ENCODE data around the gene ZSWIM7. TPM values are rescaled to one million over a fixed set of nuclear protein-coding genes. Genes with fewer than 3 reads are reported as not detected.

Gene ZSWIM7
- total and polyA plus RNA-seq, 4 experiments from 2014 or later: 30.2 to 66.5 (median 43.9) TPM

- H3K27ac Mint-ChIP-seq: no peak overlapping the region
- no peaks in the 10 kb centered on the region for H3K36me3 Mint-ChIP-seq
- Histone ChIP-seq H3K4me1 (ENCODE audit: insufficient read depth, low read length) (no peaks in the 10 kb centered on the region), H3K9me3 (ENCODE audit: control insufficient read depth in 1 of 2, low read length in 2 of 2) (no peaks in the 10 kb centered on the region), H3K27me3 (ENCODE audit: insufficient read depth, low read length) (no peaks in the 10 kb centered on the region), H3K27ac (ENCODE audit: low read depth, low read length) (no peak overlapping the region), H3K4me3 (ENCODE audit: low read length in 2 of 2) (no peak overlapping the region), H3K36me3 (ENCODE audit: insufficient read depth, low read length) (no peaks in the 10 kb centered on the region)
- ChIA-PET CTCF (ENCODE audit: partially characterized antibody) (interaction anchor here (1.3 kb wide), 1 partner anchor 9 kb away, joined by 3 read pairs; no protein-coding TSS in a partner anchor), POLR2A (ENCODE audit: partially characterized antibody) (no interaction called here)
- no peaks in the 10 kb centered on the region for H3K4me1 Mint-ChIP-seq
- no peak for DNase-seq
- intact Hi-C loops (cut with micrococcal nuclease): no loop called here
- peaks cover 3 to 5% of the 10 kb centered on the region in 2 donors for H3K27me3 Mint-ChIP-seq
- no peak overlapping the region for H3K4me3 Mint-ChIP-seq
- H3K9me3 Mint-ChIP-seq: no peaks in the 10 kb centered on the region
Observed at GRCh38 chr17:15934866-15935265, 64.6 kb downstream of the ZSWIM7 start.

DNA sequence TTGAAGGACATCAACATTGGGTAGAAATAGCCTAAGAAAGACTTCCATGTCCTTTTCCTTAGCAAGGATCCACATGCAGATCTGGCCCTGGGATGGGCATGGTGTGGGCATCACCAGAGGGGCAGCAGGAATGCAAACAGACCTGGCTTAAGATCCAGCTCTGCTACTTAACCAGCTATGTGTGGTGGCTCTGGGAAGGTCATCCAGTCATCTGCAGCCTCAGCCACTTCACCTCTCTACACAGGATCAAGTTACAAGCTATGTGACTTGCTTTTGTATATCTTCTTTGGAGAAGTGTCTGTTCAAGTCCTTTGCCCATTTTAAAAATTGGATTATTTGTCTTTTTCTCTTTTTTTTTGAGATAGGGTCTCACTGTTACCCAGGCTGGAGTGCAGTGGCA is 68.1 kb downstream of the ZSWIM7 start:
- Mint-ChIP-seq H3K36me3 (no peaks in the 10 kb centered on the region), H3K4me3 (no peak overlapping the region), H3K9me3 (no peaks in the 10 kb centered on the region), H3K27me3 (peaks cover 12 to 18% of the 10 kb centered on the region in 2 donors), H3K27ac (no peak overlapping the region), H3K4me1 (no peaks in the 10 kb centered on the region)
- no peaks in the 10 kb centered on the region for H3K9me3 ChIP-seq (ENCODE audit: control insufficient read depth in 1 of 2, low read length in 2 of 2)
- no peaks in the 10 kb centered on the region for H3K4me1 ChIP-seq (ENCODE audit: insufficient read depth, low read length)
- DNase-seq: no peak
- CTCF ChIA-PET (ENCODE audit: partially characterized antibody): no interaction called here
- no peaks in the 10 kb centered on the region for H3K27me3 ChIP-seq (ENCODE audit: insufficient read depth, low read length)
- POLR2A ChIA-PET (ENCODE audit: partially characterized antibody): no interaction called here
- no peaks in the 10 kb centered on the region for H3K36me3 ChIP-seq (ENCODE audit: insufficient read depth, low read length)
- H3K27ac ChIP-seq (ENCODE audit: low read depth, low read length): no peak overlapping the region
- intact Hi-C loops (cut with micrococcal nuclease): no loop called here
- no peak overlapping the region for H3K4me3 ChIP-seq (ENCODE audit: low read length in 2 of 2)

GRCh38 chr17:15930426-15930825 is 69.1 kb downstream of the ZSWIM7 start:
- Histone ChIP-seq H3K27me3 (ENCODE audit: insufficient read depth, low read length) (no peaks in the 10 kb centered on the region), H3K36me3 (ENCODE audit: insufficient read depth, low read length) (no peaks in the 10 kb centered on the region), H3K9me3 (ENCODE audit: control insufficient read depth in 1 of 2, low read length in 2 of 2) (no peaks in the 10 kb centered on the region), H3K4me3 (ENCODE audit: low read length in 2 of 2) (no peak overlapping the region), H3K4me1 (ENCODE audit: insufficient read depth, low read length) (no peaks in the 10 kb centered on the region), H3K27ac (ENCODE audit: low read depth, low read length) (no peak overlapping the region)
- peaks cover 15 to 22% of the 10 kb centered on the region in 2 donors for H3K27me3 Mint-ChIP-seq
- no peaks in the 10 kb centered on the region for H3K36me3 Mint-ChIP-seq
- no peak overlapping the region for H3K27ac Mint-ChIP-seq
- H3K4me3 Mint-ChIP-seq: no peak overlapping the region
- intact Hi-C loops (cut with micrococcal nuclease): no loop called here
- DNase-seq: no peak
- H3K9me3 Mint-ChIP-seq: no peaks in the 10 kb centered on the region
- H3K4me1 Mint-ChIP-seq: peaks cover 0 to 2% (median 0%) of the 10 kb centered on the region in 4 donors
- POLR2A ChIA-PET (ENCODE audit: partially characterized antibody): no interaction called here
- CTCF ChIA-PET (ENCODE audit: partially characterized antibody): no interaction called here

DNA sequence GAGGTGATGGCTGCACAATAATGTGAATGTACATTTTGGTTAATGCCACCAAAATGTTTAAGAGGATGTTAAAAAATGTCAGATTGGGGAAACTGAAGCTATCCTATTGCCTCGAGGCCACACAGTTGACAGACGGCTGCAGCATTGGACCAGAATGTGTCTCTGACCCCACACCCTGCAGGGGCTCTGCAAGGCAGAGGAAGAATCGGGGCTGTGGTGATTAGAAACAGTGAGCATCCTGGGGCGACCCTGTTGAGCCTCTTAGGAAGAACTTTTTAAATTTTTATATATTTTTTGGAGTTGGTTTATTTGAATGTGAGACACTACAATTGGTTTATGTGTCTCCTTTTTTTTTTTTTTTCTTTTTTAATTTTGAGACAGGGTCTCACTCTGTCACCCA is 69.6 kb downstream of the ZSWIM7 start:
- intact Hi-C loops (cut with micrococcal nuclease): no loop called here
- no peaks in the 10 kb centered on the region for H3K36me3 ChIP-seq (ENCODE audit: insufficient read depth, low read length)
- H3K27me3 ChIP-seq (ENCODE audit: insufficient read depth, low read length): no peaks in the 10 kb centered on the region
- ChIA-PET POLR2A (ENCODE audit: partially characterized antibody) (no interaction called here), CTCF (ENCODE audit: partially characterized antibody) (no interaction called here)
- Mint-ChIP-seq H3K4me1 (peaks cover 0 to 2% (median 0%) of the 10 kb centered on the region in 4 donors), H3K36me3 (no peaks in the 10 kb centered on the region), H3K27me3 (peaks cover 15 to 22% of the 10 kb centered on the region in 2 donors), H3K9me3 (no peaks in the 10 kb centered on the region), H3K4me3 (no peak overlapping the region), H3K27ac (no peak overlapping the region)
- no peak overlapping the region for H3K4me3 ChIP-seq (ENCODE audit: low read length in 2 of 2)
- H3K9me3 ChIP-seq (ENCODE audit: control insufficient read depth in 1 of 2, low read length in 2 of 2): no peaks in the 10 kb centered on the region
- DNase-seq: no peak
- H3K4me1 ChIP-seq (ENCODE audit: insufficient read depth, low read length): no peaks in the 10 kb centered on the region
- no peak overlapping the region for H3K27ac ChIP-seq (ENCODE audit: low read depth, low read length)

DNA sequence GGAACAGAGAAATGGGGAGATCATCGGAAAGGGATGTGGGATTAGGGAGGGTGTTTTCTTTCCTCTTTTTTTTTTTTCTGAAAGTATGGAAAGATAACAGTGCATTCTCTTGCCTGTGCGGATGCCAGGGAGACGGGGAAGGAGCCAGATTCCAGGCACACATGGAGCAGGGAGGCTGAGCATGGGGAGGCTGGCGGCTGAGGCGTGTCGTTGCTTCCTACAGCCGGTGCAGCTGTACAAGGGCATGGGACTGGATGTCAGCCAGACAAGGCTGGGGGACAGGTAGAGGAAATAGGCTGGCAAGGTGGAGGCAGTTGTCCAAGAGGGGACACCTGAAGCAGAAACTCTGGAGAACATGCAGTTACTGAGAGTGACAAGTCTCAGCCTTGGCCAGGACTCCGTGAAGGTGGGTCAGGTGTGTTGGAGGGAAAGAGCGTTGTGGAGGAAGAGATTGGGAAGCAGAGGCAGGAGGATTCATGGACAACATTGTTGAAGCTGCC is 71.2 kb downstream of the ZSWIM7 start:
- intact Hi-C loops (cut with micrococcal nuclease): no loop called here
- no peak for DNase-seq
- Histone ChIP-seq H3K36me3 (ENCODE audit: insufficient read depth, low read length) (no peaks in the 10 kb centered on the region), H3K4me3 (ENCODE audit: low read length in 2 of 2) (no peak overlapping the region), H3K4me1 (ENCODE audit: insufficient read depth, low read length) (no peaks in the 10 kb centered on the region), H3K27me3 (ENCODE audit: insufficient read depth, low read length) (no peaks in the 10 kb centered on the region), H3K27ac (ENCODE audit: low read depth, low read length) (no peak overlapping the region), H3K9me3 (ENCODE audit: control insufficient read depth in 1 of 2, low read length in 2 of 2) (no peaks in the 10 kb centered on the region)
- H3K4me3 Mint-ChIP-seq: no peak overlapping the region
- H3K36me3 Mint-ChIP-seq: no peaks in the 10 kb centered on the region
- H3K4me1 Mint-ChIP-seq: peaks cover 0 to 2% (median 0%) of the 10 kb centered on the region in 4 donors
- peaks cover 15 to 22% of the 10 kb centered on the region in 2 donors for H3K27me3 Mint-ChIP-seq
- CTCF ChIA-PET (ENCODE audit: partially characterized antibody): no interaction called here
- H3K9me3 Mint-ChIP-seq: no peaks in the 10 kb centered on the region
- no peak overlapping the region for H3K27ac Mint-ChIP-seq
- POLR2A ChIA-PET (ENCODE audit: partially characterized antibody): no interaction called here

Other genes starting within 250 kb of the ZSWIM7 start
- gene ADORA2B, start 54.6 kb downstream of the ZSWIM7 start, total RNA-seq: under 1 TPM; 0.23 to 0.25 TPM
- gene ADORA2B, start 54.6 kb downstream of the ZSWIM7 start, polyA plus RNA-seq: 1 to 10 TPM in 1 of 2 donors, under 1 TPM in 1; 0.57 to 1.8 TPM
- 10 to 100 TPM; 34.1 to 36.3 TPM for gene TTC19, start 120 bp upstream of the ZSWIM7 start, total RNA-seq
- 10 to 100 TPM; 38.0 to 61.4 TPM for gene TTC19, start 120 bp upstream of the ZSWIM7 start, polyA plus RNA-seq
- 100 to 1,000 TPM; 156 to 169 TPM for gene NCOR1, start 215.8 kb upstream of the ZSWIM7 start, total RNA-seq
- 100 to 1,000 TPM in 1 of 2 donors, 10 to 100 TPM in 1; 26.4 to 168 TPM for gene NCOR1, start 215.8 kb upstream of the ZSWIM7 start, polyA plus RNA-seq
- 10 to 100 TPM; 71.0 to 71.1 TPM for gene PIGL, start 217.5 kb upstream of the ZSWIM7 start, total RNA-seq
- 10 to 100 TPM in 1 of 2 donors, 1 to 10 TPM in 1; 8.1 to 17.0 TPM for gene PIGL, start 217.5 kb upstream of the ZSWIM7 start, polyA plus RNA-seq

Measured in CD4-positive, alpha-beta memory T cell (primary cell).